ENCODE results near the gene RASAL2.
"Not testable (repeated sequence)": the region's sequence is repeated elsewhere in the genome, so short reads cannot be mapped to it uniquely, and the experiment has no call there.

RASAL2 gene

DNA sequence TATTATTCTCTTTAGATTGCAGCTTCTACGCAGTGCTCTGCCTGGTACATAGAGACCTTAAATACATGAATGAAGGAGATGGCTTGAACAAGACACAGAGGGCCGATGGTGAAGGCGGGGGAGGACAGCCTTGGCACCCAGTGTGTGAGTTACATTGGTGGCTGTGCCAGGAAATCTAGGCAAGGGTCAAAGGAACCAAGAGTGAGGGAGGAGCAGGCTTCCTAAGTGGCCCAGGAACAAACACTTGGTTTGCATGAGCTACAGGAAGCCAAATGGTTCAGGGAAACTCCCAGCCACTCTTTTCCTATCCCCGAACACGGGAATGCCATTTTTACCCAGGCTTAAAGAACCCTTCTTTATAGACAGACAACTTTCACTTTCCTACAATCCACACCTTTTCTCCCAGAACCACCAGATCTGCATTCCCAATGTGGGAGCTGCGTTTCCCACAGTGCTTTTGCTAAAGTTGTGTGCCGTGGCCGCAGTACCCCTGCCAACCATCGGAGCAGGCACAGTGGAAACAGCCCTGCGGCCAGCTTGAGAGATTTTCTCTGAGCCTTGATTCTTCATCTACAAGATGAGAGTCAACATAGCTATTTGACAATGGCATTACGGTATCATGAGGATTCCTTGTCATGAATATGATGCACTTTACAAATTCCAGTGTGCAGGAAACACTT is 406.3 kb downstream of the RASAL2 start:
- no peak for DNase-seq

DNA sequence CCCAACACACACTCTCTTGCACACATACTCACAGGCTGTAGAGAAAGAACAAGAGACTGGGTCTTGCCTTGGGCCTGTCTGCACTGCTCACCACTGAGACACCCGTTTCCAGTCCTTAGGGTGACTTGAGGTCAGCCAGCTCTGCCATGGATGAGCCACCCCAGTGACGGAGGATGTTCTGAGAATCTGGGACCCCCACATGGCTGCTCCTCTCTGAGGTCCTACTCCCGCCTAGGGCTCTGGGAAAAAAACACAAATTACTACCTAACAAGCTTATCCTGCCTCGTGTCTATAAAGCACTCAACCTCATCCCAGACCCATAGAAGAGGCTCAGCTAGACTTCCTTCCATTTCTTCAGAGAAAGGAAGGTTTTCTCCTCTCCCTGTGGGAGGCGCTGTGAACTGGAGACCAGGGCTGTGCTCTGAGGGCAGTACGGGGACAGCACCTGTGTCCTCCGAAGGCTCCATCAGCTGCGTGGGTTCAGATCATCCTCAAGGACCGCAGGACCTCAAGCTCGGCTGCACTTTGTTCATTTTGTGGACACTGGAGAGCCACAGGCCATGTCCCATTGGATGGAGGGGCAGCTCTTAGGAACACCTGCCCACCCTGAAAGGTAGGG is 407.1 kb downstream of the RASAL2 start:
- no peak for DNase-seq

DNA sequence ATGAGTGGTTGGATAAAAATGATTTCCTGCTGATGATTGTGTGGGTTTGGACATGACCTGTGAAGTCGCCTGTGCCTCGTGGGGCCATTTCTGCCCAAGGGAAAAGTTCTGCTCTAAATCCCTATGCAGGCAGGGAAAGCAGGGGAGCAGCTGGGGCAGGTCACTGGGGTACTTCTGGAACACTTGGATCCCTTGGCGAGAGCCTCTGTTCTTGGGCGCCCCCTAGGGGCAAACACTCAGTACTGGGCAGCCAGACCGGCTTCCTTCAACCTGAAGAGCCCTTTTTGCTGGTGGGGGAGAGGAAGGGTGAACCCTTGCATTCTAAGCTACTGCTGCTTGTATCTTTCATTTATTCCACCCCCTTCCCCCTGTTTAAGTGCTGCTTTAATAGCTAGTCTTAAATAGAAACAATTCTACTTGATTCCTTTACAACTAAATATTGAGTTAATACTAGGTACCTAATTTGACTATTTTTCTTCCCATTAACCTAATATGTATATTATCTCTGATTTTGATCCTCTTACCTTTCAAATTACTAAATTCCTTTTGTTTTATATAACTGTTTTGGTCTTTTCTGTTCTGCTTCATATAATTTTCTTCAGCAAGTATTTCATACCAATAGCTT is 407.9 kb downstream of the RASAL2 start:
- peak; percentile 46 to 79 for DNase-seq

- DNase-seq, result no peak
These were observed 408.4 kb downstream of the RASAL2 start for GRCh38 chr1:178502330-178502714.

DNA sequence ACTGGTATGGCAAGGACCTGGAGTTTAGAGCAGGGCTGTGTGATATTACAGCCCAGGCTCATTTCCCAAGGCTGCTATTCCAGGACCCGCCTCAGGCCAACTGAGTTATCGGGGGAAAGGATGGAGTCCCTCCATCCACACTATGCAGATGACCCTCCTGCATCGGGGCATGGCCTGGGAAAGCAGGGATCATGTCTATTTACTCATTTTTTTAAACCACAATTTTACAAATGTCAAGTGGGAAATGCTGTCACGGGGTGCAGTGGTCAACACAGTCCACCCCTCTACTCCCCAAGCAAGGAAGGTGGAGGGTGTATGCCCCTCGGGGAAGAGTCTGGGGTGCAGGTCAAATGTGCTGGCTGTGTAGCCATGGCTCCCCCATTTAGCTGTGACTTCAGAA is 409.0 kb downstream of the RASAL2 start:
- DNase-seq, result no peak

DNA sequence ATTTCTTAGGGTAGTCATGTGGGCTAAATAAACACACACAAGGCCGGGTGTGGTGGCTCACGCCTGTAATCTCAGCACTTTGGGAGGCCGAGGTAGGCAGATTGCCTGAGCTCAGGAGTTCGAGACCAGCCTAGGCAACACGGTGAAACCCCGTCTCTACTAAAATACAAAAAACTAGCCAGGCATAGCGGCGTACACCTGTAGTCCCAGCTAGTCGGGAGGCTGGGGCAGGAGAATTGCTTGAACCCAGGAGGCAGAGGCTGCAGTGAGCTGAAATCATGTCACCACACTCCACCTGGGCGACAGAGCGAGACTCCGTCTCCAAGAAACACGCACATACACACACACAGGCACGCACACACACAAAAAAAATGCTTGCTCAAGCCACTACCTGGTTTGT is 409.4 kb downstream of the RASAL2 start:
- DNase-seq, result not testable (repeated sequence)

- no peak for DNase-seq
These were observed 409.9 kb downstream of the RASAL2 start for GRCh38 chr1:178503849-178504248.

DNA sequence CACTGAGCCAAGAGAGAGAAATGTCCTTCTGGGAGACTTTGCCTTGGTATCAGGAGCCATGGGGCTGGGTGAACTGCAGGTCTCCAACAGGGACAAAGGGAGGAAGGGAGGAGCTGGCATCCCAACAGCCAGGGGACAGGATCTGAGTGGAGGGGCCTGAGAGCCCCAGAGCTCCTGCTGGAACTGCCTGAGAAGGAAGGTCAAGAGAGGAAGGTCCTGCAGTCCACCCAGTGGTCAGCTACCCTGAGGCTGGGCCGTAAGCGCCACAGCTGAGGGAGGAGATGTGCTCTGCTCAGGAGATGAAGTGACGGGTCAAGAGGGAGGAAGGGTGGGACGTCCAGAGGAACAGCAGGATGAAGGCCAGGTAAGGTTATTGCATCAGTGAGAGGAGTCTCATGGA is 410.4 kb downstream of the RASAL2 start:
- DNase-seq, result no peak

DNA sequence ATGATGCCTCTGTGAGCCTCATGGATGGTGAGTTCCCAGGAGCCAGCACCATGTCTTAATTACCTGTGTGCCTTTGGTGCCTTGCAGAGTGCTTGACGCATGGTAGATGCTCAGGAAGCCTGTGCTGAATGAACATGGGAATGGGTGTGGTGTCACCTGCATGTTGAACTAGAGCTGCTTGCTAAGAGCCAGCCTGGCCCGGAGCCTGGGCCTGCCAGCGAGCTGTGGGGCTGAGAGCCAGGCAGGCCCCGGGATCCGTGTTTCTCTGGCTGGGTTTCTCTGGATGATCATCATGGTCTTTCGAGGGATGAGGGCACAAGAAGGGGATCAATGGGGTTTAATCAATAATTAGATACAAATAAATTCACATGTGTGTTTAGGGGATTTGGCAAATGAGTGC is 412.3 kb downstream of the RASAL2 start:
- peak in 1 of 2 experiments; percentile 55 for DNase-seq

DNA sequence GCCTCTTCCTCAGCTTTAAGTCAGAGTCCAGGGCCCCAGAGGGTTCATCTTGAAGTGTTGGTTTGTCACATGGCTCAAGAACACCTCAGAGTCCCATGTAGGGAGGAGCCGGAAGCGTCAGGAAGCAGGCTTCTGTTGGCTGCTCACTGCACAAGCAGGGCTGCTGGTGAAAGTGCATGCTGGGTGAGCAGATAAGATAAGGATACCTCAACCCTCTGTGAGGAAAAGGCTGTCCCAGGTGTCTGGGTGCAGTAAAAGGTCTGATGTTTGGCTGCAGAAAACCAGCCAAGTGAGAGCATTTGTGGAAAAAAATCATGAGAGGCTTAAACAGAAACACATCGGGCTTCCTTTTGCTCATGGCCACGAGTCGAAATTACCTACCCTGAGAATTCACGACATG is 412.8 kb downstream of the RASAL2 start:
- no peak for DNase-seq

GRCh38 chr1:178509414-178510007 is 415.6 kb downstream of the RASAL2 start:
- peak in 1 of 2 experiments; percentile 34 for DNase-seq

DNA sequence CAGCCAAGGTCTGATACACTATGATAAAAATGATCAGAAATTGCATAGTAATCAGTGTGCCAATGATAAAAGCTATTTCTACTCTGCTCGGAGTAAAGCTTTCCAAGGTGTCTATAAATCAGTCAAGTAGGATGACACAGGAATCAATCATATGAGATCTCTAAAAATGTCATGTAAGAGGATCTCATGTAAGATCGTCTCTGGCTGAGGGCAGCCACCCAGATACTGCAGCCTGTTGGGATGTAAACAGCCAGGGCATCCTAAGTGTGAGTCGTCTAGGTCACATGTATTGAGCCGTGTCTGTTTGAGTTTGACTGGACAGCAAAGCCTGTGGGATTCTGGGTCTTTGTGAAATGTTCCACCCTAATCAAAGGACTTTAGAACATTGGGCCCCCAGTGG is 416.3 kb downstream of the RASAL2 start:
- no peak for DNase-seq

DNA sequence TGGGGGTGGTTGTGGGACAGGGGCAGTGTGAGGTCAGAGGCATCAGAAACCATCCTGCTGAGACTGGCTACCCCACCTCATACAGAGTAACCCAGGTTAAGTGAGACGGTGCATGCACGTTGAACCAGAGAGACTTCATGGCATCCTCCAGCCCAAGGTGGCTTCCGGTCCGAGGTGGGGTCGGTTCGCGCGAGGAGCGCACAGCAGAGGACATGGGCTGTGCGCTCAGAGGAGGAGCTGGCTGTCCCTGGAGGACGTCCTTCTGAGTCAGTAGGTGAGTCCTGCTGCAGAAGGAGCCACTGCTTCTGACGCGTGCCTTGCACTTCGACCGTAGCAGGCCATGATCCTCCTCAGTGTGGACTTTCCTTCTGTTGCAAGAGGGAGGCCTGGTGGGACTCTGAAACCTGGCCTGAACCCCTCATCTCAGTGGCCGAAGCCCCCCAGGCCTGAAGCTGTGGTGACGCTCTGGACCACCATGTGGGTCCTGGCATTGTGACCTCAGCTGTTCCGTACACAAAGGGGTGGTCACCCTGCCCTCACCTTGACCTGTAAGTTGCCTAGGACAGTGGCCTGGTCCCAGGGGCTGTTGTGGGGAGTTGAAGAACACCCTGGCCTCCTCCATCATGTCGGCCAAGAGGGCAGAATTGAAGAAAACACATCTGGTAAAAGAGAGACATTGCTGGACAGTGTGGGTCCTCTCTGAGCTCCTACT is 418.8 kb downstream of the RASAL2 start, which contains the start of gene TEX35:
TEX35 (plus strand) TSS at position 544 of the 712 bp plus-strand sequence; CDS start at position 624, 80 bp downstream.
- no peak for DNase-seq

DNA sequence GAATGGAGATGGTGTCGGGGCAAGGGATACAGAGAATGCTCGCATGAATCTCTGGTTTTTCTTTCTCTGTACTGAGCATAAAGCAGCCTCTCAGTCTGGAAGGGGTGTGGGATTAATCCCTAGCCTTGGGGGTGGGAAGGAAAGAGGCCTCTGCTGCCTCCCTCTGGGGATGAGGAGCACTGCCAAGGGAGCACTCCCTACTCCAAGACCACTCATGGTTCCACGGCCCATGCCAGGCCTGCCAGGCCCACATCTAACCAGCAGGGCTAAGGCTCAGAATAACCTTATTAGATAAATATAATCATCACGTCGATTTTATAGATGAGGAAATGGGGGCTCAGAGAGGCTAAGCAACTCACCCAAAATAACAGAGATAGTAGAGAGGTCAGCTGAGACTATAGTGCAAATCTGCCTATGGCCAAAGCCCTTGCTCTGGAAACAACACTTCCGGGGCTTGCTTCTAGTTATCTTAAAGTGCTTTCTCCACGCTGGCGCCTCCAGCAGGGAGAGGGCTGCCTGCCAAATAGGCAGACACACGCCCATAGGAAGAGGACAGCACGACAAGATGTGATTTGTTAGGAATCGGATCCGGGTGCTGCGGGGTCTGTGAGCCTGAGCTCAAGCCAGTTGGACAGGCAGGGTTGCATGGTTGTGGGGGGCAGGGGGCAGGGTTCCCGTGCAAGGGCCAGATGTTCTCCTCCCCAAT is 419.5 kb downstream of the RASAL2 start:
- DNase-seq, result peak; percentile 40 to 69

DNA sequence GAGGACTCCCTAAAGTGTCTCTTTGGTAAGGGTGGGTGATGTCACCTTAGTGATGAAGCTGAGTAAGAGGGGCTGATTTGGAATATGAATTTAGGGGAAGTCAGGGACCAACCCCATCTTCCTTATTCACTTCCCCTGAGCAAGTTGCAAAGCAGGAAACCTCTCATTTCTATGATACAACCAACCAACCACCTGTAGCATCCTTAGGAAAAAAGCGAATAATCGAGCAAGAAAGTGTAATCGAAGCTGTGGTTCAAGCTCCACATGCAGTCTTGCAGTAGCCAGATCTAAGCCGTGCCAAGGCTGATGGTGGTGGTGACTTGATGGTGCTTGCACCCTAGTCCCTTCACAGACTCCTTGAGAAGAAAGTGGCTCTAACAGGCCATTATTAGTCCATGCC is 422.2 kb downstream of the RASAL2 start:
- no peak for DNase-seq

DNA sequence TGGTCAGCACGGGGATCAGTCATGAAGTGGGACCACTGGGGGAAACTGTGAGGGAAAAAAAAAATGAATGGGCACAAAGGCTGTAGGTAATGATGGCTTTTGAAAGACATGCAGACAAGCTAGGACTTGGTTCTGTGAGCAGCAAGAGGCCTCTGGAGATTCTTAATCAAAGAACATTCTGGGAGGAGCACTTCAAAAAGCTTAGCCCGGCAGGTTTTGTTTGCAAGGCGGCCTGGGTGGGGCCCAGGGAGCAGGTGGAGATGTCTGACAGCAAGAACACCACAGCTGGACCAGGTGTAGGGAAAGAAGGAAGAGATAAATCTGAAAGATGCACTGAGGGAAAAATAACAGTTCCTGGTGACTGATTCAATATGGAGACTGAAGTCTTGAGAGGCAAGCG is 425.0 kb downstream of the RASAL2 start:
- no peak for DNase-seq

GRCh38 chr1:178520803-178521202 is 426.9 kb downstream of the RASAL2 start:
- no peak for DNase-seq

DNA sequence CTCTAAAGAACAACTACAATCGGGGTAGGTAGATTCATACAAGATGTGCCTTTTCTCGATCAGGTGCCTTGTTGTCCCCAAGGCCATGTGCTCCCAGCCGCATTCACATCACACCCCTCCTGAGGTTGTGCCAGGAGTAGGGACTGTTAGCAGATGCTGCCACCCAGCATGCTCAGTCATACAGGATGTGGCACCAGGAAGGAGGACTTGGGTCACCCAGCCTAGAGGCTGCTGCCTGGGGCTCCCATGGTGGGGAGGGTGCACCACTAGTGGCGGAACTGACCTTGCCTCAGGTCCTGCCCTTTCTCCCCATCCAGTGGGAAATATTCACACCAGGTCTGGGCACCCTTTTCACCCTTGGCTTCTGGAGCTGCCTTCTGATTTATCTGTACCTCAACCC is 427.3 kb downstream of the RASAL2 start:
- no peak for DNase-seq

- DNase-seq, result no peak
These were observed 433.2 kb downstream of the RASAL2 start for GRCh38 chr1:178527117-178527516.

DNA sequence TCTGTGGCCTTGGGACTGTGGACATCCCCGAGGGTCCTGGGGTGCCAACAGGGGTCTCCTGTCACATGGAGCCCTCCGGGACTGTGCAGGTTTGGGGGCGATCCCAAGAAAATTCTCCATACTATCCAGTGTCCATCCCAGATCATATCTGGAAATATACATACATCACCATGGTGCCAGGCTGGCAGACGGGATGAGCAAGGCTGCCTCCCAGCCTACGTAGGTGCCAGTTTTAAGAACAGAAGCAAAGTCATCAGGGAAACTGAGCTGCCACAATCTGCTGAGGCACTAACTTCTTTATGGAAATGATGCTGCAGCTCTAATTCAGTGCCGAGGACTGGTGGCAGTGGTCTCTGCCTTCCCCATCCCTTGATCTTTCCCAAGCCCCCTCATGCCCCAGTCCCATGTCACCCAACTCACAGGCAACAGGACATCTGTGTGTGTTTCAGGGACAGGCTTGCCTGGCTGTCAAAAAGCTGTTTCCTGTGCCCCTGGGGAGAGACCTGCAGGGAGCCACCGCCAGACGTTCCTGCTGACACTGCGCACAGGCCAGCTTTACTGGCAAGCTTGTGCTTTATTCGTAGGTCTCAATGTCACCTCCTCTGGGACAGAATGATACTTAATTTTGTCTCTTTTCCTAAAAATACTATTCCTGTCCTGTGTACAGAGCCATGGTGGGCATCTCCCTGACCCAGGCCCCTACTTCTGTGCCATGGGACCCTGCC is 434.5 kb downstream of the RASAL2 start:
- peak in 1 of 2 experiments; percentile 66 for DNase-seq

DNA sequence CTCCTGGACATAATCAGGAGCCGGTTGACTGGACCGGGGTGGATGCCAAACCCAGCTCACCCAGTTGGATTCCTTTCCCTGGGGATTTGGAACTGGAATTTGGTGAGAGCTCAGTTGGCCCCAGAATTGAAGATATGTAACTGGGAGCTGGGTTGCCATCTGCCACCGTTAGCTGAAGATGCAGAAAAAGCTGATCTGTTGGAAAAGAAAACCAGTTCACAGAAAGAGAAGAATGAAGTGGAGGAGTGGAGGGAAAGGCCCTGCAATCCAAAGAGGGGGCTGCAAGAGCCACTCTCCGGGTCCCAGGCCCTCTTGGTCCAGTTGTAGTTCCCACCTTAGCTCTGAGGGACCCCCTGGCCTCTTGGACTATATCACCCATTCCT is 435.0 kb downstream of the RASAL2 start:
- peak in 1 of 2 experiments; percentile 81 for DNase-seq

Data from NCI-H446 (cell line).